K562 (cell line): ENCODE measurements around the gene RNASEH2A. TPM values are rescaled to one million over a fixed set of nuclear protein-coding genes. Genes with fewer than 3 reads are reported as not detected.

Experiments used
- ARID3B ChIP-seq: fragments of 250-450 bp; sonication (Bioruptor Pico); IDR thresholded peaks from 2 replicates; pipeline ENCODE4 v1.4.0; 2020; ENCODE audit warnings: borderline replicate concordance
- CBX2 ChIP-seq: fragments of 200-600 bp; sonication (generic); IDR thresholded peaks from one replicate; pipeline ENCODE4 v1.6.1; 2012; ENCODE audit warnings: mild to moderate bottlenecking, low read length, inconsistent platforms; ENCODE audit not compliant: insufficient read depth, poor library complexity, severe bottlenecking
- CHD7 ChIP-seq: fragments of 200-600 bp; sonication (generic); IDR thresholded peaks from one replicate; pipeline ENCODE4 v1.6.1; 2012; ENCODE audit warnings: mild to moderate bottlenecking, low read depth, low read length, inconsistent platforms
- ELF1 ChIP-seq: fragments of 200-800 bp; sonication (Bioruptor generic); IDR thresholded peaks from 2 replicates; pipeline ENCODE4 v1.6.1; 2016; ENCODE audit warnings: missing genetic modification characterization, missing compliant biosample characterization
- ETV5 ChIP-seq: sonication (generic); formaldehyde crosslinking; IDR thresholded peaks from 2 replicates; pipeline ENCODE4 v1.4.0; 2020; ENCODE audit warnings: low read depth, mild to moderate bottlenecking, missing genetic modification reagents
- IRF2 ChIP-seq: sonication (generic); formaldehyde crosslinking; IDR thresholded peaks from 2 replicates; pipeline ENCODE4 v1.8.1; 2022; ENCODE audit warnings: mild to moderate bottlenecking, missing genetic modification reagents
- KDM5B ChIP-seq: fragments of 200-600 bp; sonication (generic); IDR thresholded peaks from 2 replicates; pipeline ENCODE4 v1.6.1; 2012; ENCODE audit warnings: low read depth, mild to moderate bottlenecking, moderate library complexity, low read length, control low read depth, inconsistent platforms; ENCODE audit not compliant: insufficient replicate concordance
- KLF10 ChIP-seq: fragments of 250-450 bp; sonication (Bioruptor Pico); IDR thresholded peaks from 2 replicates; pipeline ENCODE4 v1.6.1; 2021; ENCODE audit warnings: matching md5 sums
- MEIS2 ChIP-seq: fragments of 450-650 bp; IDR thresholded peaks from 2 replicates; pipeline ENCODE4 v1.6.1; 2014; ENCODE audit warnings: mild to moderate bottlenecking; ENCODE audit not compliant: partially characterized antibody
- PHF20 ChIP-seq: fragments of 450-650 bp; IDR thresholded peaks from 2 replicates; pipeline ENCODE4 v1.6.1; 2018; ENCODE audit not compliant: partially characterized antibody
- PYGO2 ChIP-seq: fragments of 450-650 bp; IDR thresholded peaks from 2 replicates; pipeline ENCODE4 v1.6.1; 2016; ENCODE audit warnings: mild to moderate bottlenecking, missing genetic modification characterization, moderate library complexity, missing compliant biosample characterization
- RBM15 ChIP-seq: fragments of 200-400 bp; formaldehyde crosslinking; IDR thresholded peaks from 2 replicates; pipeline ENCODE4 v1.6.1; 2018; ENCODE audit warnings: mild to moderate bottlenecking, low read length, moderate library complexity; ENCODE audit not compliant: insufficient read depth
- SRSF1 ChIP-seq: fragments of 200-400 bp; formaldehyde crosslinking; IDR thresholded peaks from 2 replicates; pipeline ENCODE4 v1.6.1; 2017; ENCODE audit warnings: mild to moderate bottlenecking, low read depth, low read length, moderate library complexity
- ZNF57 ChIP-seq: fragments of 450-650 bp; formaldehyde crosslinking; IDR thresholded peaks from 2 replicates; pipeline ENCODE4 v1.4.0; 2020; ENCODE audit warnings: mild to moderate bottlenecking, moderate library complexity
- ZNF589 ChIP-seq: fragments of 200-800 bp; sonication (Bioruptor generic); IDR thresholded peaks from 2 replicates; pipeline ENCODE4 v1.6.1; 2016; ENCODE audit warnings: low read depth, missing genetic modification characterization, missing compliant biosample characterization
- polyA plus RNA-seq, 8 experiments: library from polyadenylated mRNA; depleted of rRNA in 4 of 8; stranded (reverse) in 5 of 8; unstranded in 3 of 8; fragments of >200 nt; fragmentation: Nextera tagmentation in 2 of 8; fragmentation: Illumina TruSeq in 1 of 8; extraction: Ambion mirVana in 2 of 8; extraction: Trizol in 1 of 8; gene quantifications; 2 replicates each; pipeline versions ENCODE4 v1.2.1 to v1.2.3, GENCODE V29; 2011 to 2014; ENCODE audit warnings: inconsistent platforms in 1 of 8, missing spikeins in 1 of 8
- total RNA-seq, 7 experiments: library from RNA; depleted of rRNA in 6 of 7; stranded (reverse); fragments of >200 nt in 6 of 7; fragmentation: Illumina TruSeq in 2 of 7; extraction: Trizol in 2 of 7; gene quantifications; 2 replicates each; pipeline versions ENCODE4 v1.2.1 to v1.2.3, GENCODE V29; 2011 to 2021; ENCODE audit warnings: low replicate concordance in 1 of 7

RNASEH2A gene
- total and polyA plus RNA-seq, 9 of the 15 experiments (the other 6 are each of a cell fraction or from before 2014, with no cell fraction given), result 22.3 to 78.0 (median 61.7) TPM

GRCh38 chr19:12777217-12778016, 29.0 kb upstream of the RNASEH2A start (continued):
- TF ChIP-seq CHD7 (no peak), ZNF589 (CRISPR knock-in tag) (no peak), KDM5B (no peak), RBM15 (no peak), ETV5 (CRISPR knock-in tag) (no peak), ARID3B (no peak), PYGO2 (tag) (no peak), KLF10 (CRISPR knock-in tag) (no peak), SRSF1 (no peak), MEIS2 (no peak), CBX2 (no peak), PHF20 (peak; percentile 14), ELF1 (tag) (no peak), ZNF57 (no peak), IRF2 (no peak)
